ENCODE measurements around the gene RASL10B. TPM values are rescaled to one million over a fixed set of nuclear protein-coding genes. Genes with fewer than 3 reads are reported as not detected.

RASL10B gene
- total and polyA plus RNA-seq, 10 of the 15 experiments (the other 5 are each of a cell fraction or from before 2014, with no cell fraction given) = not detected

DNA sequence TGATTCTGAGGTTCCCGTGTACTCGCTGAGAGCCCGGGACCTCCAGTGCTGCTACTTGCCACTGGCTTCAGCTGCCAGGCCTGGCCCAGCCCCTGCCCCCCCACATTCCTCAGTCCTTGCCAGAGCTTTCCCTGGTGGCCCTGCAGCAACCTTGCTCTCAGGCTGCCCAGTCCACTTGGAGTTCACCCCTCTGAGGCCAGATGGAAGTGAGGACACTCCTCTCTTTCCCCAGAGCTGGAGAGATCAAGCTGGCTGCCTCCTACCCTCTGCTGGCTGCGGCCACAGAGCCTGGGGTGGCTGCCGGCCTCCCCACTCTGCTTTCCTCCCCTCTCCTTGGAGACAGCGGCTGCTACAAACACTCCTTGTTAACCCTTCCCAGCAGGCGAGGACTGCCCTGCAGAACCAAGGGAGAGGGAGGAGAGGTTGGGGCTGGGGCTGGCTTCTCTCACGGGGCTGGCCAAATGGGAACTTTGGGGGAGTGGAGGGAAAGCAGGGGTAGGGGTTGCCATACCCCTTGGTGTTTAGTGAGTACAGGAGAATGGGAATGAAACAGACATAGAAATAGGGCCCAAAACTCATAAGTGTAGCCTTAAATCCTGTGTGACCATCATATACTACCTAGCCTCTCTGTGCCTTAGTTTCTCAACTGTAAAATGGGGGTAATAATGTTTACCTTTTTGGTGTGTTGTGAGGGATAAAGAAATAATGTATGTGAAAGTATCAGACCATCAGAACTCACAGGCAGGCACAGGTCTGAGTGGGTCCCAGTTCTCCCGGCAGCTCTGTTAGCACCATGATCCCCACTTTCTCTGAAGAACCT lies 21.7 kb downstream of the RASL10B start, which contains the start of gene GAS2L2:
GAS2L2 (minus strand) TSS at position 295 of the 820 bp plus-strand sequence. CDS start 389 bp downstream, outside the sequence.
- ChIA-PET POLR2A (no interaction called here), RAD21 (ENCODE audit: unreplicated experiment) (no interaction called here), SMC1A (ENCODE audit: uncharacterized antibody, unreplicated experiment) (no interaction called here), CTCF (interaction anchor here (2.3 kb wide), 1 partner anchor 11 kb away, joined by 7 read pairs; no protein-coding TSS in a partner anchor)
- BruUV-seq (replicated peaks) = no TSS peak
- H3K9me3 ChIP-seq (replicated peaks; ENCODE audit: control insufficient read depth, insufficient read depth, low read length) = no peaks in the 10 kb centered on the region
- intact Hi-C loops (cut with micrococcal nuclease; ENCODE audit: unreplicated experiment) = no loop called here
- 41% methylated on average over 9 of the region's 9 CpGs for WGBS (ENCODE audit: insufficient coverage, insufficient replicate concordance, low lambda C conversion rate, missing lambda C conversion rate)
- H4K20me1 ChIP-seq (ENCODE audit: control insufficient read depth, insufficient read depth) = no peaks in the 10 kb centered on the region
- FAIRE-seq (no peak), DNase-seq (ENCODE audit: low read depth, low spot score) (no peak), ATAC-seq (no peak)
- no peaks in the 10 kb centered on the region for H3K79me2 ChIP-seq (ENCODE audit: control insufficient read depth, insufficient read depth, low read length)
- H3K36me3 ChIP-seq (ENCODE audit: control insufficient read depth in 2 of 2, insufficient read depth in 2 of 2, low read length in 1 of 2) = no peaks in the 10 kb centered on the region
- H3K27ac ChIP-seq (ENCODE audit: control insufficient read depth, insufficient read depth) = no peak within 1 kb of the TSS
- H3K4me2 ChIP-seq (ENCODE audit: control insufficient read depth, insufficient read depth) = no peak within 1 kb of the TSS
- TF ChIP-seq HCFC1 (IDR thresholded peaks at IDR 0.05; ENCODE audit: low read length) = no peak
- no peak for TF ChIP-seq RAD21 (IDR thresholded peaks at IDR 0.05; ENCODE audit: insufficient read depth, low read depth, low read length)
- TF ChIP-seq HDAC2 (IDR thresholded peaks at IDR 0.05) = no peak
- TF ChIP-seq CHD2 (IDR thresholded peaks at IDR 0.05; ENCODE audit: borderline replicate concordance, low read depth, low read length) = no peak
- TF ChIP-seq BCL11A (IDR thresholded peaks at IDR 0.05; ENCODE audit: low read depth, low read length) = no peak
- no peak for TF ChIP-seq ZBED1 (IDR thresholded peaks at IDR 0.05; ENCODE audit: borderline replicate concordance)
- TF ChIP-seq FOS (IDR thresholded peaks at IDR 0.05; ENCODE audit: borderline replicate concordance, extremely low read depth, insufficient read length) = no peak
- no peak for TF ChIP-seq CEBPB (IDR thresholded peaks at IDR 0.05; ENCODE audit: borderline replicate concordance in 1 of 2, low read depth in 2 of 2, low read length in 2 of 2)
- TF ChIP-seq CEBPZ (IDR thresholded peaks at IDR 0.05; ENCODE audit: low read depth, low read length) = no peak
- TF ChIP-seq TAF1 (IDR thresholded peaks at IDR 0.05; ENCODE audit: borderline replicate concordance, low read depth, low read length) = no peak
- TF ChIP-seq EED (IDR thresholded peaks at IDR 0.05; ENCODE audit: low read depth) = no peak
- no peak for TF ChIP-seq SRF (IDR thresholded peaks at IDR 0.05; ENCODE audit: low read depth in 2 of 2, low read length in 2 of 2)
- TF ChIP-seq NR2C1 (IDR thresholded peaks at IDR 0.05) = no peak
- no peak for TF ChIP-seq PAX5 (IDR thresholded peaks at IDR 0.05; ENCODE audit: borderline replicate concordance, low read depth, low read length)
- no peak for TF ChIP-seq MLLT1 (IDR thresholded peaks at IDR 0.05)
- H3K9ac ChIP-seq (ENCODE audit: control insufficient read depth, insufficient read depth, low read length) = no peak within 1 kb of the TSS
- no peak within 1 kb of the TSS for H3K4me3 ChIP-seq
- H2AFZ ChIP-seq (ENCODE audit: control insufficient read depth, low read depth, low read length) = no peak within 1 kb of the TSS
- H3K4me1 ChIP-seq (ENCODE audit: control insufficient read depth, insufficient read depth, low read length) = no peaks in the 10 kb centered on the region
- in situ Hi-C loops (cut with MboI) = no loop called here
- peaks cover 0 to 6% of the 10 kb centered on the region in 2 experiments; a peak in 3 of 4 replicates for H3K27me3 ChIP-seq (replicated peaks in 1 of 2; ENCODE audit: control insufficient read depth in 2 of 2, insufficient read depth in 2 of 2, low read length in 1 of 2)

Data from GM12878 (cell line).